Subcutaneous abdominal adipose tissue (tissue), 5 donors: ENCODE measurements around the gene RHBDL3.

Experiments used
- H3K27ac ChIP-seq: one replicate; pipeline ENCODE4 v1.7.0; 2013; ENCODE audit warnings: low read depth, mild to moderate bottlenecking, inconsistent platforms, low read length, moderate library complexity
- H3K27me3 ChIP-seq, 5 donors: one replicate each; pipeline ENCODE4 v1.7.0; 2013; ENCODE audit warnings: low read length in 5 of 5, inconsistent platforms in 1 of 5; ENCODE audit not compliant: control insufficient read depth in 5 of 5, insufficient read depth in 4 of 5
- H3K36me3 ChIP-seq, 5 donors: one replicate each; pipeline ENCODE4 v1.7.0; 2013; ENCODE audit warnings: low read length in 5 of 5; ENCODE audit not compliant: control insufficient read depth in 5 of 5, insufficient read depth in 5 of 5
- H3K4me1 ChIP-seq, 5 donors: one replicate each; pipeline ENCODE4 v1.7.0; 2013; ENCODE audit warnings: low read length in 5 of 5, mild to moderate bottlenecking in 3 of 5, moderate library complexity in 1 of 5; ENCODE audit not compliant: control insufficient read depth in 5 of 5, insufficient read depth in 5 of 5
- H3K4me3 ChIP-seq, 5 donors: one replicate each; pipeline ENCODE4 v1.7.0; 2013; ENCODE audit warnings: low read length in 5 of 5, low read depth in 1 of 5
- H3K9ac ChIP-seq, 5 donors: one replicate each; pipeline ENCODE4 v1.7.0; 2013; ENCODE audit warnings: low read length in 5 of 5, mild to moderate bottlenecking in 4 of 5, moderate library complexity in 3 of 5
- H3K9me3 ChIP-seq, 5 donors: one replicate each; pipeline ENCODE4 v1.7.0; 2013; ENCODE audit warnings: low read length in 5 of 5; ENCODE audit not compliant: control insufficient read depth in 5 of 5
- donor health status: healthy.
- donor health status: healthy.
- donor health status: healthy.
- donor health status: healthy.
- donor health status: healthy.

RHBDL3 gene

GRCh38 chr17:32265192-32265923 lies at the start of gene RHBDL3:
Gene RHBDL3 (plus strand): TSS chr17:32265832. CDS start chr17:32266190, 358 bp downstream.
- Histone ChIP-seq H3K9me3 (no peaks in the 10 kb centered on the region), H3K27me3 (peaks cover 21 to 65% (median 48%) of the 10 kb centered on the region in 5 donors), H3K27ac (no peak within 1 kb of the TSS), H3K9ac (peak within 1 kb of the TSS in 3 of 5 donors; percentile 44 to 58 (median 52)), H3K36me3 (no peaks in the 10 kb centered on the region), H3K4me3 (peak within 1 kb of the TSS; percentile 56 to 72 (median 67)), H3K4me1 (peaks cover 0 to 32% (median 23%) of the 10 kb centered on the region in 5 donors)

- no peak overlapping the region for H3K9ac ChIP-seq
- H3K27me3 ChIP-seq, result no peaks in the 10 kb centered on the region
- H3K4me1 ChIP-seq, result no peaks in the 10 kb centered on the region
- peaks cover 8 to 40% (median 16%) of the 10 kb centered on the region in 5 donors for H3K36me3 ChIP-seq
- no peaks in the 10 kb centered on the region for H3K9me3 ChIP-seq
- H3K4me3 ChIP-seq, result no peak overlapping the region
- H3K27ac ChIP-seq, result no peak overlapping the region
These were observed 43.0 kb upstream of the RHBDL3 start for GRCh38 chr17:32222621-32223020.

GRCh38 chr17:32223703-32224102 lies 41.9 kb upstream of the RHBDL3 start:
- Histone ChIP-seq H3K36me3 (peaks cover 14 to 45% (median 21%) of the 10 kb centered on the region in 5 donors), H3K9me3 (no peaks in the 10 kb centered on the region), H3K4me1 (no peaks in the 10 kb centered on the region), H3K27me3 (no peaks in the 10 kb centered on the region), H3K9ac (no peak overlapping the region), H3K27ac (no peak overlapping the region), H3K4me3 (no peak overlapping the region)

- H3K4me3 ChIP-seq, result no peak overlapping the region
- no peaks in the 10 kb centered on the region for H3K9me3 ChIP-seq
- H3K36me3 ChIP-seq, result peaks cover 11 to 34% (median 21%) of the 10 kb centered on the region in 5 donors
- no peak overlapping the region for H3K27ac ChIP-seq
- H3K27me3 ChIP-seq, result no peaks in the 10 kb centered on the region
- no peak overlapping the region for H3K9ac ChIP-seq
- H3K4me1 ChIP-seq, result no peaks in the 10 kb centered on the region
These were observed 38.7 kb upstream of the RHBDL3 start for GRCh38 chr17:32226886-32227285.

GRCh38 chr17:32227910-32228309 lies 37.7 kb upstream of the RHBDL3 start:
- H3K4me3 ChIP-seq, result no peak overlapping the region
- no peak overlapping the region for H3K9ac ChIP-seq
- H3K27me3 ChIP-seq, result no peaks in the 10 kb centered on the region
- H3K36me3 ChIP-seq, result peaks cover 11 to 32% (median 17%) of the 10 kb centered on the region in 5 donors
- no peaks in the 10 kb centered on the region for H3K4me1 ChIP-seq
- no peak overlapping the region for H3K27ac ChIP-seq
- H3K9me3 ChIP-seq, result no peaks in the 10 kb centered on the region

GRCh38 chr17:32235588-32235987 lies 30.0 kb upstream of the RHBDL3 start:
- no peak overlapping the region for H3K27ac ChIP-seq
- no peaks in the 10 kb centered on the region for H3K36me3 ChIP-seq
- H3K4me1 ChIP-seq, result peaks cover 0 to 18% (median 12%) of the 10 kb centered on the region in 5 donors

GRCh38 chr17:32239456-32239855 lies 26.2 kb upstream of the RHBDL3 start:
- H3K4me1 ChIP-seq, result peaks cover 0 to 39% (median 24%) of the 10 kb centered on the region in 5 donors
- H3K27me3 ChIP-seq, result no peaks in the 10 kb centered on the region
- no peak overlapping the region for H3K4me3 ChIP-seq
- no peak overlapping the region for H3K9ac ChIP-seq
- H3K36me3 ChIP-seq, result no peaks in the 10 kb centered on the region
- H3K9me3 ChIP-seq, result no peaks in the 10 kb centered on the region
- H3K27ac ChIP-seq, result no peak overlapping the region

More at GRCh38 chr17:32235588-32235987, 30.0 kb upstream of the RHBDL3 start:
- Histone ChIP-seq H3K4me3 (no peak overlapping the region), H3K9ac (no peak overlapping the region), H3K27me3 (no peaks in the 10 kb centered on the region), H3K9me3 (no peaks in the 10 kb centered on the region)

- H3K9me3 ChIP-seq, result no peaks in the 10 kb centered on the region
- no peaks in the 10 kb centered on the region for H3K36me3 ChIP-seq
- peaks cover 0 to 39% (median 24%) of the 10 kb centered on the region in 5 donors for H3K4me1 ChIP-seq
- H3K4me3 ChIP-seq, result no peak overlapping the region
- H3K9ac ChIP-seq, result no peak overlapping the region
- H3K27me3 ChIP-seq, result no peaks in the 10 kb centered on the region
- H3K27ac ChIP-seq, result no peak overlapping the region
These were observed 24.9 kb upstream of the RHBDL3 start for GRCh38 chr17:32240750-32241149.

GRCh38 chr17:32241640-32242039 lies 24.0 kb upstream of the RHBDL3 start:
- no peak overlapping the region for H3K27ac ChIP-seq
- no peaks in the 10 kb centered on the region for H3K9me3 ChIP-seq
- H3K4me3 ChIP-seq, result no peak overlapping the region
- H3K27me3 ChIP-seq, result no peaks in the 10 kb centered on the region
- H3K4me1 ChIP-seq, result peaks cover 0 to 38% (median 24%) of the 10 kb centered on the region in 5 donors
- H3K36me3 ChIP-seq, result no peaks in the 10 kb centered on the region
- H3K9ac ChIP-seq, result peak overlapping the region in 2 of 5 donors; percentile 40 to 48

- Histone ChIP-seq H3K9me3 (no peaks in the 10 kb centered on the region), H3K36me3 (no peaks in the 10 kb centered on the region), H3K9ac (no peak overlapping the region), H3K4me3 (no peak overlapping the region), H3K4me1 (peaks cover 0 to 2% (median 0%) of the 10 kb centered on the region in 5 donors), H3K27me3 (no peaks in the 10 kb centered on the region), H3K27ac (no peak overlapping the region)
These were observed 16.2 kb upstream of the RHBDL3 start for GRCh38 chr17:32249475-32249874.
